ENCODE measurements around the gene FOXC1.

The FOXC1 gene

DNA sequence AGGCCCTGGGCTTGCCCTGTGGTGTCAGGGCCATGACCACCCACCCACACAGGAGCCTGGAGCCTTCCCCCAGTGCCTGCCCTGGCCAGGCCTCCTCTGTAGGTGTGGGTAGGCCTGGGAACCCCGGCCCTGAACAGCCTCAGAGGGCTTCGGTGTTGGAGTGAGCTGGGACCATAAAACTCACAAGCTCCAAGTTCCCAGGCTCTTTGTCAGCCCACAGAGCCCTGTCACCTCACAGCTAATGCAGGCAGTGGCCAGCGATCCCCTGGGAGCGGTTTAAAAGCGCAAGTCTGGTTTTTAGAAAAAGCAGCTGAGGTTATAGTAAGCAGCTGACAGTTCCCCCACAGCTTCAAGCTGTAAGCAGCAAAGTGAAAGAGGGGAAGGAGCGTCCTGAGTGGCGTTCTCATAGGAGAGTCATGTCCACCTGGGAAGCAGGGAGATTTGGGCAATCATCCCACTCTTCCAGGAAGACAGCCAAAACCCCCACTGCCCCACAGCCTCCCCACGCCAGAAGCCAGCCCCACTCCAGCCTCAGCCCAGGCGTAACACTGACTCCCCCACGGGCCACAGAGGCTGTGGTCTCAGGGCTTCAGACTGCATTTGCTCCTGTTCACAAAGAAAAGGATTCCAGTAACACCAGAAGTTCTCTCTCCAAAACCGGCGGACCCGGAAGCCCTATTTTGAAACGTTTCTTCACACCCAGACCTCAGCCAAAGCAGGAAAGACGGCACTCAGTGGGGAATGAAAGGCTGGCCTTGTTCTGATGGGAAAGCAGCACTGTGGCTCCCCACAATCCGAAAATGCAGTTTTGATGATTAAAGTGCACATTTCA lies 34.3 kb upstream of the FOXC1 start:
- no peaks in the 10 kb centered on the region for H3K36me3 ChIP-seq (ENCODE audit: control insufficient read depth in 1 of 2, insufficient read depth in 2 of 2, low read length in 2 of 2)
- H3K4me3 ChIP-seq (ENCODE audit: low read depth in 1 of 2, low read length in 2 of 2), result peak overlapping the region in 1 of 2 donors; percentile 28
- no peak overlapping the region for H3K27ac ChIP-seq (ENCODE audit: low read depth, low read length)
- no peaks in the 10 kb centered on the region for H3K4me1 ChIP-seq (ENCODE audit: control insufficient read depth in 1 of 2, insufficient read depth in 2 of 2, low read length in 2 of 2)
- H3K9me3 ChIP-seq (ENCODE audit: control insufficient read depth in 1 of 2, low read length in 2 of 2), result peaks cover 0 to 6% of the 10 kb centered on the region in 2 donors
- H3K9ac ChIP-seq (ENCODE audit: low read depth in 1 of 2, low read length in 2 of 2), result no peak overlapping the region
- H3K27me3 ChIP-seq (ENCODE audit: control insufficient read depth in 1 of 2, insufficient read depth in 2 of 2, low read length in 2 of 2), result peaks cover 0 to 3% of the 10 kb centered on the region in 2 donors

DNA sequence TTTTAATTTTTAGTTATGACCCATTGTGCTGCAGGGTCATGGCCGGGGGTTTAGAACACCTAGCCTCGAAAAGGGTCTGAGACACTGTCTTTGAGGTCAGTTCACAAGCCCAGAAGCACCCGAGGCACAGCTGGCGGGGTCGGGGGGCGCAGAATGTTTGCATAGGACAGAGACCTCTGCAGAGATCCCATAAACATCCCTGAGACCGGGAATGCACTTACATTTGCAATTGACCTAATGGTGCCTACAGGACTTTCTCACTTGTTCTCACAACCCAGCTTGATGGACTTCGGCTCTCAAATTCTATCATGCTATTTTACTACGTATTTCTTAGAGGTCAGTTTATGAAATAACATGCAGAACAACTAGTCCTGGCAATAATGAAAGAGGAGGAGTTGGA lies 33.5 kb upstream of the FOXC1 start:
- H3K27ac ChIP-seq (ENCODE audit: low read depth, low read length), result no peak overlapping the region
- no peak overlapping the region for H3K4me3 ChIP-seq (ENCODE audit: low read depth in 1 of 2, low read length in 2 of 2)

DNA sequence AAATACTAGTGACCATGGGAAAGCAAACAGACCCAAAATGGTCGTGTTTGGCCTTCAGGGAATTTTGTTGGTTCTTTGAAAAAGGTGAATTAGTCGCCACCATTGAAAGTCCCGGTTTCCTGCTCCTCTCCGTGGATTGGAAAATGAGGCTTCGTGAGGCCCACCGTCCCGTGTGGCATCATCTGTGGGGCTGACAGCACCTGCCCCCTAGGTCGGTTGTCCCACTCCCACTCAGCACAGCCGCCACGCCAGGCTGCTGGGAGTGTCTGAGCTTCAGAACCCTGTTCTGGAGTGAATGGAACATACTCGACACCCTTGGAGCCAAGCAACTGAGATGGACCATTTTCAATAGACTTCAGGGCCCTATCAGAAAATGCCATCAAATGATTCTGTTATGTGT lies 33.0 kb upstream of the FOXC1 start:
- Histone ChIP-seq H3K27ac (ENCODE audit: low read depth, low read length) (no peak overlapping the region), H3K36me3 (ENCODE audit: control insufficient read depth in 1 of 2, insufficient read depth in 2 of 2, low read length in 2 of 2) (no peaks in the 10 kb centered on the region), H3K27me3 (ENCODE audit: control insufficient read depth in 1 of 2, insufficient read depth in 2 of 2, low read length in 2 of 2) (peaks cover 0 to 7% of the 10 kb centered on the region in 2 donors), H3K4me3 (ENCODE audit: low read depth in 1 of 2, low read length in 2 of 2) (no peak overlapping the region), H3K9me3 (ENCODE audit: control insufficient read depth in 1 of 2, low read length in 2 of 2) (no peaks in the 10 kb centered on the region), H3K9ac (ENCODE audit: low read depth in 1 of 2, low read length in 2 of 2) (no peak overlapping the region), H3K4me1 (ENCODE audit: control insufficient read depth in 1 of 2, insufficient read depth in 2 of 2, low read length in 2 of 2) (no peaks in the 10 kb centered on the region)

More for the DNA sequence above, 33.5 kb upstream of the FOXC1 start:
- no peaks in the 10 kb centered on the region for H3K9me3 ChIP-seq (ENCODE audit: control insufficient read depth in 1 of 2, low read length in 2 of 2)
- peaks cover 0 to 7% of the 10 kb centered on the region in 2 donors for H3K27me3 ChIP-seq (ENCODE audit: control insufficient read depth in 1 of 2, insufficient read depth in 2 of 2, low read length in 2 of 2)
- no peaks in the 10 kb centered on the region for H3K36me3 ChIP-seq (ENCODE audit: control insufficient read depth in 1 of 2, insufficient read depth in 2 of 2, low read length in 2 of 2)
- H3K9ac ChIP-seq (ENCODE audit: low read depth in 1 of 2, low read length in 2 of 2), result no peak overlapping the region
- H3K4me1 ChIP-seq (ENCODE audit: control insufficient read depth in 1 of 2, insufficient read depth in 2 of 2, low read length in 2 of 2), result no peaks in the 10 kb centered on the region

- no peak overlapping the region for H3K9ac ChIP-seq (ENCODE audit: low read depth in 1 of 2, low read length in 2 of 2)
- H3K27ac ChIP-seq (ENCODE audit: low read depth, low read length), result no peak overlapping the region
- H3K9me3 ChIP-seq (ENCODE audit: control insufficient read depth in 1 of 2, low read length in 2 of 2), result no peaks in the 10 kb centered on the region
- no peak overlapping the region for H3K4me3 ChIP-seq (ENCODE audit: low read depth in 1 of 2, low read length in 2 of 2)
- H3K36me3 ChIP-seq (ENCODE audit: control insufficient read depth in 1 of 2, insufficient read depth in 2 of 2, low read length in 2 of 2), result no peaks in the 10 kb centered on the region
- peaks cover 0 to 7% of the 10 kb centered on the region in 2 donors for H3K27me3 ChIP-seq (ENCODE audit: control insufficient read depth in 1 of 2, insufficient read depth in 2 of 2, low read length in 2 of 2)
- no peaks in the 10 kb centered on the region for H3K4me1 ChIP-seq (ENCODE audit: control insufficient read depth in 1 of 2, insufficient read depth in 2 of 2, low read length in 2 of 2)
These were observed 32.5 kb upstream of the FOXC1 start for GRCh38 chr6:1577146-1577680.

DNA sequence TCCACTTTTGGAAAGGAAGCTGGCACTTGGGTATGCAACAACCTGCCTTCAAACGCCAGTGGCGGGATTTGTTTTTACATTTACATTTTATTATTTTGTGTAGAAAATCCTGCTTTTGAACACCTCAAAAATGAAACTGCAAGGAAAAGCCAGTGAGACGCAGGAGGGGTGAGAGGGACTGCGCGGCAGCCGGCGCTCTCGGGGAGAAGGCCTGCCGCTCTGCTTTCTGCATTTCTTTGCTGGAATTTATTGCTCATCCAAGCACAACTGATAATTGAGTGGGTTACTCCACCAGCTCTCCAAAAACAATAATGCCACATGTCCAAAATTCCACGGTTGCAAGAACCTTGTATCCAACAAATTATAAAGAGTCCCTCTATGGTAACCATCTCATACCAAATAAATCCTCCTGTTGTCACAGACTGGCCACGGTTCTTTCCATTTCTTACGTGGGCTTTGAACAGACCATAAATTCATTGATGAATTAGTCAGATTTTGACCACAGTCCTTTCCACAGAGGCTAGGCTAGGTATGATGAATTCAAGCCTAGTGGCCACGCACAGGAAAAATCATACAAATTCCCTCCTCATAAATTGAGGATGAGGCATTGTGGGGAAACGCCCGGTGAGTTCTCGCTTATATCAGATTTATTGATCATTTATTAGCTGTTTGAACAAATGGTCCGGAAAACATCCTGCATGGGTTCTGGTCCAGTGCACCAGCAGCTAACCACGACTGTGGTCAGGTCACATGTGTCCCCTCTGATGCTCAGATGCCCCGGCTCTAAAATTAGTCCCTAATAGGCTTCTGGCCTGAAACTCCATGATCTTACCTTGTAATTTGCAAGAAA lies 31.6 kb upstream of the FOXC1 start:
- Histone ChIP-seq H3K9ac (ENCODE audit: low read depth in 1 of 2, low read length in 2 of 2) (no peak overlapping the region), H3K4me1 (ENCODE audit: control insufficient read depth in 1 of 2, insufficient read depth in 2 of 2, low read length in 2 of 2) (no peaks in the 10 kb centered on the region), H3K4me3 (ENCODE audit: low read depth in 1 of 2, low read length in 2 of 2) (no peak overlapping the region), H3K27ac (ENCODE audit: low read depth, low read length) (no peak overlapping the region), H3K27me3 (ENCODE audit: control insufficient read depth in 1 of 2, insufficient read depth in 2 of 2, low read length in 2 of 2) (peaks cover 0 to 7% of the 10 kb centered on the region in 2 donors), H3K36me3 (ENCODE audit: control insufficient read depth in 1 of 2, insufficient read depth in 2 of 2, low read length in 2 of 2) (no peaks in the 10 kb centered on the region), H3K9me3 (ENCODE audit: control insufficient read depth in 1 of 2, low read length in 2 of 2) (no peaks in the 10 kb centered on the region)

DNA sequence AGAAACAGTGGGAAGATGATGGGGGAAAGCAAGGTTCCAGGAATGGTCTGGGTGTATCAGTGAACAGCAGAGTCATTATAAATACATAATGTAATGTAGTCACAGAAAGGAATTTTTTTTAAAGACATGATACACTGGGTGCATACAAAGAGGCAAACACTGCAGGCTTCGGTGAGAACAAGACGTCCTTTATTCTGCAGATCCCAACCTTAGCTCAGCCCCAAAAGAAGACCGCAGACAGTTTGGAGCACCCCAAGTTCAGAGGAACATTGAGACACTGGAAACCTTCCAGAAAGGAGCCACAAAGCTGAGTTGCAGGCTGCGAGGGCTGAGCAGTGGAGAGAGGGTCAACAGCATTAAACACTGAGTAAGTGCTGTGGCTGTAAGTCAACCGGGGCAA lies 30.6 kb upstream of the FOXC1 start:
- H3K27me3 ChIP-seq (ENCODE audit: control insufficient read depth in 1 of 2, insufficient read depth in 2 of 2, low read length in 2 of 2), result peaks cover 0 to 7% of the 10 kb centered on the region in 2 donors
- no peaks in the 10 kb centered on the region for H3K9me3 ChIP-seq (ENCODE audit: control insufficient read depth in 1 of 2, low read length in 2 of 2)
- no peak overlapping the region for H3K27ac ChIP-seq (ENCODE audit: low read depth, low read length)
- no peak overlapping the region for H3K4me3 ChIP-seq (ENCODE audit: low read depth in 1 of 2, low read length in 2 of 2)
- no peaks in the 10 kb centered on the region for H3K4me1 ChIP-seq (ENCODE audit: control insufficient read depth in 1 of 2, insufficient read depth in 2 of 2, low read length in 2 of 2)
- no peak overlapping the region for H3K9ac ChIP-seq (ENCODE audit: low read depth in 1 of 2, low read length in 2 of 2)
- no peaks in the 10 kb centered on the region for H3K36me3 ChIP-seq (ENCODE audit: control insufficient read depth in 1 of 2, insufficient read depth in 2 of 2, low read length in 2 of 2)

DNA sequence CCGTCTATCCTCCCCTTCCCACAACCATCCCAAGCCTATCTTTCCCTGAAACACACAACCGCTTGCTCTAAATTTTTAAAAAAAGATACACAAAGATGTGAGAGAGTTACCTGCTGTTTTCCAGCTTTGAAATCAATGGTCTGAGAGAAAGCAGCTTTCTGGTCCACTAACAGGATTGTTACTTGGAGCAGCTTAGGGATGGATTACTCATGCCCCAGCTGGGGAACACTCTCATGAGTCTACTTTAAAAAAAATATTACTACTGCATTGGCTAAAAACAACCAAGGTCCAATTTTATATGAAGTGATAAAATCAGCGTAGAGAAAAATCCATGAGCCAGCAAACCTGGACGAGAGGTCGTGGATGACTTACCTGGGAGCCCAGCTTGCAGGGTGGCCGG lies 29.6 kb upstream of the FOXC1 start:
- no peak overlapping the region for H3K27ac ChIP-seq (ENCODE audit: low read depth, low read length)
- H3K4me3 ChIP-seq (ENCODE audit: low read depth in 1 of 2, low read length in 2 of 2), result no peak overlapping the region
- no peaks in the 10 kb centered on the region for H3K36me3 ChIP-seq (ENCODE audit: control insufficient read depth in 1 of 2, insufficient read depth in 2 of 2, low read length in 2 of 2)
- no peak overlapping the region for H3K9ac ChIP-seq (ENCODE audit: low read depth in 1 of 2, low read length in 2 of 2)
- no peaks in the 10 kb centered on the region for H3K4me1 ChIP-seq (ENCODE audit: control insufficient read depth in 1 of 2, insufficient read depth in 2 of 2, low read length in 2 of 2)
- peaks cover 0 to 7% of the 10 kb centered on the region in 2 donors for H3K27me3 ChIP-seq (ENCODE audit: control insufficient read depth in 1 of 2, insufficient read depth in 2 of 2, low read length in 2 of 2)
- no peaks in the 10 kb centered on the region for H3K9me3 ChIP-seq (ENCODE audit: control insufficient read depth in 1 of 2, low read length in 2 of 2)

DNA sequence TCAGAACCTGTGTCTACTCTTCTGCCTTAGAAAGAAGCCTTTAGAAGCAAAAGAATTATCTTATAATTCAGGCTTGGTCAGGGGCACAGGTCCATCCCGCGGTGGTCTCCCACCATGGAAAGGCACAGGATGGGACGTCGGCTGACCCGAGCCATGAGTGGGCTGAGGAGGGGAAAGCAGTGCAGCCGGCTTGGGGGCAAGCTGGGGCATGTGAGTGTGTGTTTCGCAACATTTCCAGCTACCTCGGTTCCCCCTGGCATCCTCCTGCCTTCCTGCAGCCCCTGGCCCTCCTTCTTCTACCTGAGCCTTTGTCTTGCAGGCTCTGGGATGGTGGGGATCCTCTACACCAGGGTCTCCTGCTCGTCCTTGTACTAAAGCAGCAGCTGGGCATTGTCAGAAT lies 29.1 kb upstream of the FOXC1 start:
- peaks cover 0 to 7% of the 10 kb centered on the region in 2 donors for H3K27me3 ChIP-seq (ENCODE audit: control insufficient read depth in 1 of 2, insufficient read depth in 2 of 2, low read length in 2 of 2)
- H3K9me3 ChIP-seq (ENCODE audit: control insufficient read depth in 1 of 2, low read length in 2 of 2), result no peaks in the 10 kb centered on the region
- no peaks in the 10 kb centered on the region for H3K4me1 ChIP-seq (ENCODE audit: control insufficient read depth in 1 of 2, insufficient read depth in 2 of 2, low read length in 2 of 2)
- H3K9ac ChIP-seq (ENCODE audit: low read depth in 1 of 2, low read length in 2 of 2), result no peak overlapping the region
- no peaks in the 10 kb centered on the region for H3K36me3 ChIP-seq (ENCODE audit: control insufficient read depth in 1 of 2, insufficient read depth in 2 of 2, low read length in 2 of 2)
- H3K27ac ChIP-seq (ENCODE audit: low read depth, low read length), result no peak overlapping the region
- H3K4me3 ChIP-seq (ENCODE audit: low read depth in 1 of 2, low read length in 2 of 2), result no peak overlapping the region

DNA sequence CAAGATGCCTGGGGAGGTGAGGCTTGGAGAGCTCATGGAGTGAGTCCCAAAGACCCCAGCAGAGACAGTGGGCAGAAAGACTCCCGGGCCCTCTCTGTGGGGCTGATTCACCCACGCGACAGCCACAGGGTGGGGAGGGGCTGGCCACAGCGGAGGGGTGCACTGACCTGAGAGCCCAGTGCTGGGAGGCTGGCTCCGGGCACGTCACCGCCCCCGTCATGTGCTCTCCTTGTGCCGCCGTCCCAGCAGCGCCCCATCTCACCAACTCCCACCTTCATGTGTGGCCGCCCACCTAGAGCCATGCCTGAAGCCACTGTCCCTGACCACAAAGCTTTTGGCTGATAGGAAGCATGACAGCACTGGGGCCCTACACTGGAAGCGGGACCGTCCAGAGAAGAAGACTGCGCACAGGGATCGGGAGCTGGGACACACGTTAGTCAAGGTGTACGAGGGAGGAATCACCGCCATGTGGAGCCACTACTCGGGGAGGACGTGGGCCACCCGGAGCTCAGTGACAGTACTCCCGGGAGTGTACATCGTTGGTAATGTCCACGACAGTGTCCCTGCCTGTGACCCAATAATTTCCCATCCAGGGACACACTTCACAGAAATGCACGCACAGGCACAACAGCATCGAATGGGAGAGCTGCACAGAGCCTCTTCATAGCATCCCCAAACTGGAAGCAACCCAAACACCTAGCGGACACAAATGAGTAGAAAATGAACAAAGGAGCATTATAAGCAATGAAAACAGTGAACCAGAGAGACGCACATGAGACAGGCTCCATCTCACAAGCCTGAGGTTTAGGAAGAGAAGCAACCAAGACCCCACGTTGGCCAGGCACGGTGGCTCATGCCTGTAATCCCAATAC lies 28.4 kb upstream of the FOXC1 start:
- no peak overlapping the region for H3K9ac ChIP-seq (ENCODE audit: low read depth in 1 of 2, low read length in 2 of 2)
- no peaks in the 10 kb centered on the region for H3K4me1 ChIP-seq (ENCODE audit: control insufficient read depth in 1 of 2, insufficient read depth in 2 of 2, low read length in 2 of 2)
- H3K27ac ChIP-seq (ENCODE audit: low read depth, low read length), result no peak overlapping the region
- H3K27me3 ChIP-seq (ENCODE audit: control insufficient read depth in 1 of 2, insufficient read depth in 2 of 2, low read length in 2 of 2), result peaks cover 0 to 7% of the 10 kb centered on the region in 2 donors
- H3K9me3 ChIP-seq (ENCODE audit: control insufficient read depth in 1 of 2, low read length in 2 of 2), result no peaks in the 10 kb centered on the region
- no peak overlapping the region for H3K4me3 ChIP-seq (ENCODE audit: low read depth in 1 of 2, low read length in 2 of 2)
- no peaks in the 10 kb centered on the region for H3K36me3 ChIP-seq (ENCODE audit: control insufficient read depth in 1 of 2, insufficient read depth in 2 of 2, low read length in 2 of 2)

All from duodenal mucosa (tissue), 2 donors.